SK-N-SH treated with all-trans-retinoic acid at 6 μM for 48 hours (cell line): ENCODE results near the gene KLHDC4.

Experiments
- ATAC-seq: fragments of 200-7000 bp; cut with Tn5 transposase; 3 replicates; pipeline ENCODE4 v1.9.1; 2020; ENCODE audit warnings: mild to moderate bottlenecking, moderate library complexity
- BACH2 ChIP-seq: fragments of 250-450 bp; sonication (Bioruptor Pico); IDR thresholded peaks from 2 replicates; pipeline ENCODE4 v1.9.0; 2021; ENCODE audit warnings: mild to moderate bottlenecking, borderline replicate concordance
- GLIS3 ChIP-seq: fragments of 250-450 bp; sonication (Bioruptor Pico); IDR thresholded peaks from 2 replicates; pipeline ENCODE4 v1.5.0; 2020; ENCODE audit warnings: mild to moderate bottlenecking, moderate library complexity
- ISL1 ChIP-seq: fragments of 250-450 bp; sonication (Bioruptor Pico); IDR thresholded peaks from 2 replicates; pipeline ENCODE4 v2.1.2; 2022; ENCODE audit warnings: mild to moderate bottlenecking, moderate library complexity
- OSR1 ChIP-seq: fragments of 250-450 bp; sonication (Bioruptor Pico); IDR thresholded peaks from 2 replicates; pipeline ENCODE4 v1.8.0; 2022; ENCODE audit warnings: moderate library complexity, mild to moderate bottlenecking, inconsistent platforms
- PATZ1 ChIP-seq: fragments of 250-450 bp; sonication (Bioruptor Pico); IDR thresholded peaks from 2 replicates; pipeline ENCODE4 v1.8.0; 2020; ENCODE audit warnings: mild to moderate bottlenecking, moderate library complexity, borderline replicate concordance
- PPARA ChIP-seq: fragments of 250-450 bp; sonication (Bioruptor Pico); IDR thresholded peaks from 2 replicates; pipeline ENCODE4 v1.5.0; 2020; ENCODE audit warnings: mild to moderate bottlenecking, borderline replicate concordance
- RARB ChIP-seq: fragments of 250-450 bp; sonication (Bioruptor Pico); IDR thresholded peaks from 2 replicates; pipeline ENCODE4 v1.8.0; 2021; ENCODE audit warnings: mild to moderate bottlenecking, moderate library complexity
- SNAI2 ChIP-seq: fragments of 250-450 bp; sonication (Bioruptor Pico); IDR thresholded peaks from 2 replicates; pipeline ENCODE4 v1.5.0; 2020; ENCODE audit warnings: mild to moderate bottlenecking, moderate library complexity
- TCF4 ChIP-seq: fragments of 250-450 bp; sonication (Bioruptor Pico); IDR thresholded peaks from 2 replicates; pipeline ENCODE4 v1.8.0; 2021; ENCODE audit warnings: mild to moderate bottlenecking, moderate library complexity, borderline replicate concordance
- TSHZ2 ChIP-seq: fragments of 250-450 bp; sonication (Bioruptor Pico); IDR thresholded peaks from 2 replicates; pipeline ENCODE4 v1.5.0; 2020; ENCODE audit warnings: mild to moderate bottlenecking, moderate library complexity
- ZC3H10 ChIP-seq: fragments of 250-450 bp; sonication (Bioruptor Pico); IDR thresholded peaks from 2 replicates; pipeline ENCODE4 v1.5.1; 2021; ENCODE audit warnings: mild to moderate bottlenecking, moderate library complexity
- ZFP3 ChIP-seq: fragments of 250-450 bp; sonication (Bioruptor Pico); IDR thresholded peaks from 2 replicates; pipeline ENCODE4 v1.5.0; 2020; ENCODE audit warnings: mild to moderate bottlenecking, moderate library complexity
- ZFP30 ChIP-seq: fragments of 450-650 bp; formaldehyde crosslinking; IDR thresholded peaks from 2 replicates; pipeline ENCODE4 v1.5.0; 2022; ENCODE audit warnings: mild to moderate bottlenecking, moderate library complexity
- ZNF565 ChIP-seq: fragments of 450-650 bp; formaldehyde crosslinking; conservative IDR thresholded peaks from 2 replicates; pipeline ENCODE4 v1.5.0; 2020; ENCODE audit warnings: low read depth, mild to moderate bottlenecking, moderate library complexity
- ZNF70 ChIP-seq: fragments of 450-650 bp; formaldehyde crosslinking; IDR thresholded peaks from 2 replicates; pipeline ENCODE4 v1.5.0; 2020; ENCODE audit warnings: mild to moderate bottlenecking, moderate library complexity
- ZNF8 ChIP-seq: fragments of 450-650 bp; formaldehyde crosslinking; IDR thresholded peaks from 2 replicates; pipeline ENCODE4 v1.5.0; 2020; ENCODE audit warnings: mild to moderate bottlenecking, moderate library complexity
- TF ChIP-seq, protein P1 (sequence below): fragments of 250-450 bp; sonication (Bioruptor Pico); IDR thresholded peaks from 2 replicates; pipeline ENCODE4 v1.5.1; 2021; ENCODE audit warnings: mild to moderate bottlenecking, moderate library complexity
- TF ChIP-seq, protein P2 (sequence below): fragments of 250-450 bp; sonication (Bioruptor Pico); IDR thresholded peaks from 2 replicates; pipeline ENCODE4 v1.8.0; 2021; ENCODE audit warnings: low read depth, mild to moderate bottlenecking, moderate library complexity, borderline replicate concordance
- TF ChIP-seq, protein P3 (sequence below): fragments of 250-450 bp; sonication (Bioruptor Pico); IDR thresholded peaks from 2 replicates; pipeline ENCODE4 v1.5.1; 2020; ENCODE audit warnings: low read depth, mild to moderate bottlenecking, moderate library complexity

Gene KLHDC4

DNA sequence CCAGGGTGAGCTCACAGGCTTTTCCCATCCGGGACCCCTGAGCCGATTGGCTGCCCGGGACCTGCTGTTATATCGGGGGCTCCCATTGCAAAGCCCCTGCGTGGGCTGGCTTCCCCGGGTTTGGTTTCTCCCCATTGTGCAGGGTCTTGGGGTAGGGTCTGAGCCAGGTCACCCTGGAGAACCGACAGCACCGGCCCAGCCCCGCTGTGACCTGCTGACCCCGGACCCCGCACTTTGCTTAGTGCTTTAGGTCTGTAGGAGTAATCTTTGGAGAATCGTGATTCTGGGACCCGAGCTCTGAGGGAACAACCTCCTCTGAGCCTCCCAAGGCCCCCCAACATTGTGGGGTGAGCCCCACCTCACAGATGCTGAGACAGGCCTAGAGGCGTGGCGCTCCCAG, 100.6 kb downstream of the KLHDC4 start:
- TF ChIP-seq PATZ1 (CRISPR knock-in tag) (no peak), ZFP30 (no peak), ZNF565 (CRISPR knock-in tag) (no peak), ZNF70 (CRISPR knock-in tag) (no peak), TCF4 (CRISPR knock-in tag) (no peak), ZNF8 (CRISPR knock-in tag) (no peak), ZC3H10 (CRISPR knock-in tag) (no peak)
- TF ChIP-seq, protein P1, sequence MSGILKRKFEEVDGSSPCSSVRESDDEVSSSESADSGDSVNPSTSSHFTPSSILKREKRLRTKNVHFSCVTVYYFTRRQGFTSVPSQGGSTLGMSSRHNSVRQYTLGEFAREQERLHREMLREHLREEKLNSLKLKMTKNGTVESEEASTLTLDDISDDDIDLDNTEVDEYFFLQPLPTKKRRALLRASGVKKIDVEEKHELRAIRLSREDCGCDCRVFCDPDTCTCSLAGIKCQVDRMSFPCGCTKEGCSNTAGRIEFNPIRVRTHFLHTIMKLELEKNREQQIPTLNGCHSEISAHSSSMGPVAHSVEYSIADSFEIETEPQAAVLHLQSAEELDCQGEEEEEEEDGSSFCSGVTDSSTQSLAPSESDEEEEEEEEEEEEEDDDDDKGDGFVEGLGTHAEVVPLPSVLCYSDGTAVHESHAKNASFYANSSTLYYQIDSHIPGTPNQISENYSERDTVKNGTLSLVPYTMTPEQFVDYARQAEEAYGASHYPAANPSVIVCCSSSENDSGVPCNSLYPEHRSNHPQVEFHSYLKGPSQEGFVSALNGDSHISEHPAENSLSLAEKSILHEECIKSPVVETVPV (CRISPR knock-in tag), result no peak
- no peak for ATAC-seq

DNA sequence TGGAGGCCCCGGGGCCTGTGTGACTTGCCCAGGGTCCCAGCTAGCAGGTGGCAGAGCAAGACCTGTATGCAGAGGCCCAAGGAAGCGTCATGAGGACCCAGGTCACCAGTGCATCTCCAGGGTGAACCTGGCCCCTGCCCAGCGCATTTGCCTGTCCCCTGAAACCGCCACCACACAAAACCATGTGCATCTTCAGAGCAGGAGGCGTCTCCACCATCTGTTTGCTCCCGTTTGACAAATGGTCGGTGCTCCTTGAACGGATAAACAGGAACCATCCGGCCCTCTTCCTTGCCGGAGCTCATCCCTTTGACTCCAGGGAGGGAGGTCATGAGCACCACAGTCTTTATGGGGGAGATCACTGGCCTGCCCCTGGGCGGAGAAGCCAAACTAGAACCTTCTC, 101.0 kb downstream of the KLHDC4 start:
- ATAC-seq, result no peak
- TF ChIP-seq RARB (CRISPR knock-in tag) (no peak), GLIS3 (CRISPR knock-in tag) (no peak), ZFP3 (CRISPR knock-in tag) (no peak), ISL1 (CRISPR knock-in tag) (no peak)

DNA sequence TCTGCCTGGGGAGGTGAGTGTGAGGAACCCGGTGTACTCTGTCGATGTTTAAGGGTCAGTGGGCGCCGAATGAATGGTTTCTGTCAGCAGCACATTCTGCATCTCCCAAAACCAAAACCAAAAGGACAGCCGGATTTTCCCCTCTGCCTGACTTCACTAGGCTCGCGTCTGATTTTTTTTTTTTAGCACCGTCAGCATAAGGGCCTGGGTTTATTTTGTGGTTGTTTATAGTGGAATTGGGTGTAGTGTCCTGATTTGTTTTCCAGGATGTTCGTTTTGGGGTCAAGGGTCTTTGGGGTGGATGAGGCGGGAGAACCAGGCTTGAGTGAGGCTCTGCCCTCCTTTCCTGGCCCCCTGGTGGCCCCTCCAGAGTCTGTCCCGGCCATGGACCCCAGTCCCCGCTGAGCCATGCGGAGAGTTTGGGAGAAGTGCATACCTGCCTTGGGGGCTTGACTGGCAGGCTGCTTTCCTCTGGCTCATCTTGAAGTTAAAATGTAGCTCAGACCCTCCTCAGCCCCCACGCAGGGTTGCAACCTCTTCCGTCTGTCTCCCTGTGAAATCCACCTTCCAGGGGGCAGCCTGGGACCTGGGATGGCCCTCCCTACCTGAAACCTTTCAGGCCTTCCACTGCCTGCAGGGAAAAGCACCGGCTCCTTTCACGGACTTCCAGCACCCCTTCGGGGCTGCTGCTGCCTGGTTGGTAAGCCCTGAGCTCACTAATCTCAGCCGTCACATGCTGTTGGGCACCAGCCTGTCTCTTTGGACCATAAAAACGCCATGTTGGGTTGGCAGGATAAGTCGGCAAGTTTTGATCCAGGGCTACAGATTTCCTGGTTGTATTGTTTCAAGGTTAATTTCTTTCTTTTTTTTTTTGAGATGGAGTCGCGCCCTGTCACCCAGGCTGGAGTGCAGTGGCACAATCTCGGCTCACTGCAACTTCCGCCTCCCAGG, 103.3 kb downstream of the KLHDC4 start:
- TF ChIP-seq ISL1 (CRISPR knock-in tag), result no peak
- no peak for TF ChIP-seq ZFP30
- no peak for TF ChIP-seq ZC3H10 (CRISPR knock-in tag)
- TF ChIP-seq, protein P2, sequence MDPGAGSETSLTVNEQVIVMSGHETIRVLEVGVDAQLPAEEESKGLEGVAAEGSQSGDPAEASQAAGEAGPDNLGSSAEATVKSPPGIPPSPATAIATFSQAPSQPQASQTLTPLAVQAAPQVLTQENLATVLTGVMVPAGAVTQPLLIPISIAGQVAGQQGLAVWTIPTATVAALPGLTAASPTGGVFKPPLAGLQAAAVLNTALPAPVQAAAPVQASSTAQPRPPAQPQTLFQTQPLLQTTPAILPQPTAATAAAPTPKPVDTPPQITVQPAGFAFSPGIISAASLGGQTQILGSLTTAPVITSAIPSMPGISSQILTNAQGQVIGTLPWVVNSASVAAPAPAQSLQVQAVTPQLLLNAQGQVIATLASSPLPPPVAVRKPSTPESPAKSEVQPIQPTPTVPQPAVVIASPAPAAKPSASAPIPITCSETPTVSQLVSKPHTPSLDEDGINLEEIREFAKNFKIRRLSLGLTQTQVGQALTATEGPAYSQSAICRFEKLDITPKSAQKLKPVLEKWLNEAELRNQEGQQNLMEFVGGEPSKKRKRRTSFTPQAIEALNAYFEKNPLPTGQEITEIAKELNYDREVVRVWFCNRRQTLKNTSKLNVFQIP (CRISPR knock-in tag), result no peak
- no peak for TF ChIP-seq PPARA (CRISPR knock-in tag)
- no peak for TF ChIP-seq TCF4 (CRISPR knock-in tag)
- no peak for TF ChIP-seq GLIS3 (CRISPR knock-in tag)
- no peak for TF ChIP-seq SNAI2 (CRISPR knock-in tag)
- no peak for TF ChIP-seq ZNF8 (CRISPR knock-in tag)
- no peak for TF ChIP-seq PATZ1 (CRISPR knock-in tag)
- TF ChIP-seq, protein P3, sequence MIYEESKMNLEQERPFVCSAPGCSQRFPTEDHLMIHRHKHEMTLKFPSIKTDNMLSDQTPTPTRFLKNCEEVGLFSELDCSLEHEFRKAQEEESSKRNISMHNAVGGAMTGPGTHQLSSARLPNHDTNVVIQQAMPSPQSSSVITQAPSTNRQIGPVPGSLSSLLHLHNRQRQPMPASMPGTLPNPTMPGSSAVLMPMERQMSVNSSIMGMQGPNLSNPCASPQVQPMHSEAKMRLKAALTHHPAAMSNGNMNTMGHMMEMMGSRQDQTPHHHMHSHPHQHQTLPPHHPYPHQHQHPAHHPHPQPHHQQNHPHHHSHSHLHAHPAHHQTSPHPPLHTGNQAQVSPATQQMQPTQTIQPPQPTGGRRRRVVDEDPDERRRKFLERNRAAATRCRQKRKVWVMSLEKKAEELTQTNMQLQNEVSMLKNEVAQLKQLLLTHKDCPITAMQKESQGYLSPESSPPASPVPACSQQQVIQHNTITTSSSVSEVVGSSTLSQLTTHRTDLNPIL (CRISPR knock-in tag), result no peak
- TF ChIP-seq TSHZ2, result no peak
- TF ChIP-seq, protein P1 (CRISPR knock-in tag), result no peak
- no peak for TF ChIP-seq RARB (CRISPR knock-in tag)
- no peak for TF ChIP-seq OSR1 (CRISPR knock-in tag)
- TF ChIP-seq ZFP3 (CRISPR knock-in tag), result no peak
- no peak for TF ChIP-seq BACH2
- no peak for ATAC-seq
